ENCODE results near the gene CCDC51. TPM values are rescaled to one million over a fixed set of nuclear protein-coding genes. Genes with fewer than 3 reads are reported as not detected.
"Not testable (repeated sequence)": the region's sequence is repeated elsewhere in the genome, so short reads cannot be mapped to it uniquely, and the experiment has no call there.

CCDC51 gene
- polyA plus RNA-seq, 1 experiment, result 14.3 TPM

DNA sequence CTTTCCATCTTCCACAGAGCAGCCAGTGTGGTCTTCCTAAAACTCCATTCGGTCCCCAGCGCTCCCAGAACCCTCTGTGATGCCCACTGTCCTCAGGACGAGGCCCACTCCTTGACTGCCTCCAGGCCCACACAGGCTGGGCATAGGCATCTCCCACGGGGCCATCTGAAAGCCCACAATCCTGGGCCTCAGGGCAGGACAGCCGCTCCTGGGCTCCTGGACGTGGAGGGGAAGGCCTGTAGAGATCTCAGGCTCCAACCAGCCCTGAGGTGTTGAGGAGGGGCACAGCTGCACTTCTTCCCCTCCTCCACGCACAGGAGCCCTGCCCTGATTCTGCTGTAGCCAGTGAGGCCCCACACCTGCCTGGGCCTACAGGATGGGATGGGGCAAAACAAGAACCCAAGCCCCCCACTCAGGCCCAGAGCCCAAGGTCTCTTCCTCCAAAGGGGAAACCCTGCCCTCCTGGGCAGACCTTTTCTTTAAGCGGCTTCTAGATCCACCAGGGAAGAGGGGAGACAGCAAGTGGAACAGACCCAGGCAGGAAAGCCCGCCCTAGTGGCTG, 38.1 kb upstream of the CCDC51 start:
- H3K27me3 ChIP-seq (ENCODE audit: control insufficient read depth, insufficient read depth, low read length), result no peaks in the 10 kb centered on the region
- ChIA-PET POLR2A (no interaction called here), CTCF (no interaction called here)
- peaks cover 11% of the 10 kb centered on the region for H3K36me3 ChIP-seq (ENCODE audit: control insufficient read depth, insufficient read depth, low read length)
- TF ChIP-seq, protein P1, sequence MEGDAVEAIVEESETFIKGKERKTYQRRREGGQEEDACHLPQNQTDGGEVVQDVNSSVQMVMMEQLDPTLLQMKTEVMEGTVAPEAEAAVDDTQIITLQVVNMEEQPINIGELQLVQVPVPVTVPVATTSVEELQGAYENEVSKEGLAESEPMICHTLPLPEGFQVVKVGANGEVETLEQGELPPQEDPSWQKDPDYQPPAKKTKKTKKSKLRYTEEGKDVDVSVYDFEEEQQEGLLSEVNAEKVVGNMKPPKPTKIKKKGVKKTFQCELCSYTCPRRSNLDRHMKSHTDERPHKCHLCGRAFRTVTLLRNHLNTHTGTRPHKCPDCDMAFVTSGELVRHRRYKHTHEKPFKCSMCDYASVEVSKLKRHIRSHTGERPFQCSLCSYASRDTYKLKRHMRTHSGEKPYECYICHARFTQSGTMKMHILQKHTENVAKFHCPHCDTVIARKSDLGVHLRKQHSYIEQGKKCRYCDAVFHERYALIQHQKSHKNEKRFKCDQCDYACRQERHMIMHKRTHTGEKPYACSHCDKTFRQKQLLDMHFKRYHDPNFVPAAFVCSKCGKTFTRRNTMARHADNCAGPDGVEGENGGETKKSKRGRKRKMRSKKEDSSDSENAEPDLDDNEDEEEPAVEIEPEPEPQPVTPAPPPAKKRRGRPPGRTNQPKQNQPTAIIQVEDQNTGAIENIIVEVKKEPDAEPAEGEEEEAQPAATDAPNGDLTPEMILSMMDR (IDR thresholded peaks at IDR 0.05; ENCODE audit: insufficient read depth, low read depth, low read length), result no peak
- no peak overlapping the region for H3K4me3 ChIP-seq (ENCODE audit: low read depth, low read length)
- DNase-seq (ENCODE audit: low read depth), result no peak

DNA sequence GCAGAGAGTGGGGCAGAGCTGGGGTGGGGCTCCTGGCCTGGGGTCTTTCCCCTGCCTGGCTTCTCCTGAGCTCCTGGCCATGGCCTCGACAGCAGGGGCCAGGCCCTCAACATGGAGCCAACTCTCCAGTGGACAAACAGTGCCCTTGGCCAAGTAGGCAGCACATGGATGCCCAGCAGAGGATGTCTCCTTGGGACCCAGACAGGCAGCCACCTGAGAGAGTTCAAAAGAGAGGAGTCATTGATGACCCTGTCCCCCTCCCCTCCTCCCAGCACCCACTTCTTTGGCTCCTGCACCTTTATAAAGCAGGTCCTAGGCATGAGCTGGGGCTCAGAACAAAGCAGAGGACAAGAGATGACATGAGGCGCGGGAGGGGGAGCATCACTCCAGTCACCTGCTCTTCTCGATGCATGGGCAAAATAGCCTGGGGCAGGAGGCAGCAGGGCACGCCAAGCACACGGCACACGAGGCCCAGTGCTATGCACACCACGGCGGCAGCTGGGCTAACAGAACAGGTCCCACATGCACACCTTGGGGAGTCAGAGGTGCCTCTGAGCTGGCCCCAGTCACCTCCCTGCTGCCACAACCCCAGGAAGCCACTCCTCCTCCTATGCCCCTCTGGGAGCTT, 36.6 kb upstream of the CCDC51 start:
- POLR2A ChIA-PET, result interaction anchor here (0.6 kb wide), 1 partner anchor 43 kb away, joined by 7 read pairs; no protein-coding TSS in a partner anchor
- no peak for DNase-seq (ENCODE audit: low read depth)
- TF ChIP-seq, protein P1 (IDR thresholded peaks at IDR 0.05; ENCODE audit: insufficient read depth, low read depth, low read length), result no peak
- Histone ChIP-seq H3K36me3 (ENCODE audit: control insufficient read depth, insufficient read depth, low read length) (peaks cover 11% of the 10 kb centered on the region), H3K27me3 (ENCODE audit: control insufficient read depth, insufficient read depth, low read length) (no peaks in the 10 kb centered on the region), H3K4me3 (ENCODE audit: low read depth, low read length) (no peak overlapping the region)
- CTCF ChIA-PET, result interaction anchor here (0.6 to 1.4 kb wide), 2 partner anchors 8 to 88 kb away, joined by 3 to 4 read pairs; no protein-coding TSS in a partner anchor

DNA sequence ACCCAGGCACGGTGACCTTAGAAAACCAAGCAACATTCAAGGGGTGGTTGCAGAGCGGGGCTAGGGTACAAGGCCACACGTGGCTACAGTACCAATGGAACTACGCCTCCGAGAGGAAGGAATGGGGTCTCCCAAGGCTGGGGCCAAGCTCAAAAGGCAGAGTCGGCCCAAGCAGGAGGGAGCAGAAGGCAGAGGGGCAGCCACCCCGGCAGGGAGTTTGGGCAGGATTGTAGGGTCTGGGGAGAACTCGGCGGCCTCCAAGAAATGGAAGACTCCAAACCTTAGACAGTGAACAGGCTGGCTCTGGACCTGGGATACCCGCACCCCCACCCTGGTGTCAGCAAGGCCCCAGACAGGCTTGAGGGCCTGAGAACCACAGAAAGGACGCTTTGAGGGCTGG, 35.3 kb upstream of the CCDC51 start:
- Histone ChIP-seq H3K27me3 (ENCODE audit: control insufficient read depth, insufficient read depth, low read length) (no peaks in the 10 kb centered on the region), H3K36me3 (ENCODE audit: control insufficient read depth, insufficient read depth, low read length) (peaks cover 13% of the 10 kb centered on the region), H3K4me3 (ENCODE audit: low read depth, low read length) (no peak overlapping the region)
- ChIA-PET CTCF (interaction anchor here (1.0 to 1.4 kb wide), 2 partner anchors 9 to 208 kb away, joined by 4 read pairs; no protein-coding TSS in a partner anchor), POLR2A (no interaction called here)
- TF ChIP-seq, protein P1 (IDR thresholded peaks at IDR 0.05; ENCODE audit: insufficient read depth, low read depth, low read length), result no peak
- DNase-seq (ENCODE audit: low read depth), result no peak

DNA sequence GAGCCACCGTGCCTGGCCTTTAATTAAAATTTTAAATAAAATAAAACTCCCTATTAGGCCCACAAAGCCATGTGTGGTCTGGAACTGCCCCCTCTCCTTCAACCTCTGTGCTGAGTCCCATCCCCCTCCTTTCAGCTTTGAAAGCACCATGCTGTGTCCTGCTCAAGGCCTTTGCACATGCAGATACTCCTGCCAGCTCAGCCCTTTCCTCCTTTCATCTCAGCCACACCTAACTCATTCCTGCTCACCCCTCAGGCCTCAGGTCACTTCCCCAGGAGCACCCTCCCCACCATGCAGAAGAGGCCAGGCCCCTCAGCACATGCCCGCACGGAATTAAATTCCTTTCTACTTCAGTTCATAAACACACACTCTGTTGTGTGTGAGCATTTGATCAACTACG, 34.7 kb upstream of the CCDC51 start:
- Histone ChIP-seq H3K36me3 (ENCODE audit: control insufficient read depth, insufficient read depth, low read length) (peaks cover 17% of the 10 kb centered on the region), H3K4me3 (ENCODE audit: low read depth, low read length) (no peak overlapping the region), H3K27me3 (ENCODE audit: control insufficient read depth, insufficient read depth, low read length) (no peaks in the 10 kb centered on the region)
- TF ChIP-seq, protein P1 (IDR thresholded peaks at IDR 0.05; ENCODE audit: insufficient read depth, low read depth, low read length), result no peak
- DNase-seq (ENCODE audit: low read depth), result no peak
- ChIA-PET CTCF (interaction anchor here (0.8 to 3.1 kb wide), 5 partner anchors 12 to 209 kb away, joined by 3 to 14 read pairs (median 4); no protein-coding TSS in a partner anchor), POLR2A (no interaction called here)

DNA sequence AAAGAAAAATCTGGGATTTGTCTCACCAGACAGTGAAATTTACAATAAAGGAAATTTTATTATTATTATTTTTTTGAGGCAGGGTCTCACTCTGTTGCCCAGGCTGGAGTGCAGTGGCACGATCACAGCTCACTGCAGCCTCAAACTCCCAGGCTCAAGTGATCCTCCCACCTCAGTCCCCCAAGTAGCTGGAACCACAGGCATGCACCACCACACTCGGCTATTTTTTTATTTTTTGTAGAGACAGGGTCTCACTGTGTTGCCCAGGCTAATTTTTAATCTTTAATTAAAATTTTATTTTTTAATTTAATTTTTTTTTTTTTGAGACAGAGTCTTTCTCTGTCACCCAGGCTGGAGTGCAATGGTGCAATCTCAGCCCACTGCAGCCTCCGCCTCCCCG, 34.1 kb upstream of the CCDC51 start:
- H3K27me3 ChIP-seq (ENCODE audit: control insufficient read depth, insufficient read depth, low read length); DNase-seq (ENCODE audit: low read depth); POLR2A ChIA-PET; H3K4me3 ChIP-seq (ENCODE audit: low read depth, low read length): not testable (repeated sequence)
- peaks cover 19% of the 10 kb centered on the region for H3K36me3 ChIP-seq (ENCODE audit: control insufficient read depth, insufficient read depth, low read length)
- CTCF ChIA-PET, result interaction anchor here (0.8 to 3.1 kb wide), 10 partner anchors 10 to 74 kb away, joined by 3 to 14 read pairs (median 4); no protein-coding TSS in a partner anchor

All from BJ (cell line).